Measurements from ENCODE around the gene LYSMD2. TPM values are rescaled to one million over a fixed set of nuclear protein-coding genes. Genes with fewer than 3 reads are reported as not detected.

LYSMD2 gene
- total RNA-seq, 2 experiments from 2014 or later: 17.4 TPM

- peak in 3 of 14 experiments; percentile 15 to 56 (median 55) for DNase-seq
- no peaks in the 10 kb centered on the region for H3K9me3 ChIP-seq (ENCODE audit: control insufficient read depth in 1 of 2, insufficient read depth in 1 of 2, low read length in 2 of 2)
- Mint-ChIP-seq H3K27ac (peak overlapping the region; percentile 93), H3K9me3 (no peaks in the 10 kb centered on the region), H3K4me1 (ENCODE audit: low read depth) (peaks cover 75% of the 10 kb centered on the region), H3K36me3 (ENCODE audit: low read depth) (peaks cover 22% of the 10 kb centered on the region), H3K27me3 (no peaks in the 10 kb centered on the region), H3K4me3 (peak overlapping the region; percentile 92)
- no peaks in the 10 kb centered on the region for H3K36me3 ChIP-seq (ENCODE audit: insufficient read depth, low read length)
- no peaks in the 10 kb centered on the region for H3K27me3 ChIP-seq (ENCODE audit: control insufficient read depth in 1 of 2, insufficient read depth in 2 of 2, low read length in 2 of 2)
- CTCF ChIA-PET: interaction anchor here (0.7 to 4.9 kb wide), 6 partner anchors 8 to 146 kb away, joined by 3 to 34 read pairs (median 10); no protein-coding TSS in a partner anchor
- H3K4me1 ChIP-seq (ENCODE audit: insufficient read depth, low read length): peaks cover 67% of the 10 kb centered on the region
- no peak for TF ChIP-seq CTCF (IDR thresholded peaks at IDR 0.05)
- peak overlapping the region; percentile 39 to 83 for H3K27ac ChIP-seq (ENCODE audit: low read depth in 1 of 2, low read length in 2 of 2)
- peak overlapping the region; percentile 78 for H3K4me3 ChIP-seq (ENCODE audit: low read length)
- intact Hi-C loops (cut with DNase I, micrococcal nuclease): loop anchor here (5.0 kb wide), 2 partner anchors 49 to 91 kb away; partner anchors contain the start of gene TMOD3 (in 1 of the 2)
- POLR2A ChIA-PET: interaction anchor here (0.9 to 4.4 kb wide), 9 partner anchors 13 to 1381 kb away, joined by 3 to 45 read pairs (median 4); partner anchors contain the start of genes GABPB1 and TMOD2
- no peak for ATAC-seq (ENCODE audit: poor library complexity)
These were observed 1.4 kb downstream of the LYSMD2 start for GRCh38 chr15:51736069-51736468.

GRCh38 chr15:51735228-51736010, 2.0 kb downstream of the LYSMD2 start:
- Mint-ChIP-seq H3K36me3 (ENCODE audit: low read depth) (peaks cover 27% of the 10 kb centered on the region), H3K27ac (peak overlapping the region; percentile 93), H3K4me1 (ENCODE audit: low read depth) (peaks cover 82% of the 10 kb centered on the region), H3K4me3 (peak overlapping the region; percentile 92), H3K27me3 (no peaks in the 10 kb centered on the region), H3K9me3 (no peaks in the 10 kb centered on the region)
- ChIA-PET CTCF (interaction anchor here (0.7 to 4.9 kb wide), 6 partner anchors 8 to 147 kb away, joined by 3 to 34 read pairs (median 14); no protein-coding TSS in a partner anchor), POLR2A (interaction anchor here (0.6 to 4.4 kb wide), 3 partner anchors 12 to 29 kb away, joined by 4 to 45 read pairs (median 5); partner anchors contain the start of gene TMOD2)
- intact Hi-C loops (cut with DNase I, micrococcal nuclease): loop anchor here (2.0 to 5.0 kb wide), 4 partner anchors 41 to 92 kb away; partner anchors contain the start of gene TMOD3 (in 1 of the 2)
- peaks cover 74% of the 10 kb centered on the region for H3K4me1 ChIP-seq (ENCODE audit: insufficient read depth, low read length)
- no peaks in the 10 kb centered on the region for H3K27me3 ChIP-seq (ENCODE audit: control insufficient read depth in 1 of 2, insufficient read depth in 2 of 2, low read length in 2 of 2)
- DNase-seq (peak in 9 of 14 experiments; percentile 8 to 75 (median 29)), ATAC-seq (ENCODE audit: poor library complexity) (peak; percentile 22)
- H3K27ac ChIP-seq (ENCODE audit: low read depth in 1 of 2, low read length in 2 of 2): peak overlapping the region; percentile 39 to 83
- TF ChIP-seq CTCF (IDR thresholded peaks at IDR 0.05): no peak
- H3K9me3 ChIP-seq (ENCODE audit: control insufficient read depth in 1 of 2, insufficient read depth in 1 of 2, low read length in 2 of 2): no peaks in the 10 kb centered on the region
- peak overlapping the region; percentile 78 for H3K4me3 ChIP-seq (ENCODE audit: low read length)
- H3K36me3 ChIP-seq (ENCODE audit: insufficient read depth, low read length): no peaks in the 10 kb centered on the region

GRCh38 chr15:51732646-51733045, 4.8 kb downstream of the LYSMD2 start:
- H3K27me3 Mint-ChIP-seq: no peaks in the 10 kb centered on the region
- Histone ChIP-seq H3K27me3 (ENCODE audit: control insufficient read depth in 1 of 2, insufficient read depth in 2 of 2, low read length in 2 of 2) (no peaks in the 10 kb centered on the region), H3K4me1 (ENCODE audit: insufficient read depth, low read length) (peaks cover 69% of the 10 kb centered on the region), H3K27ac (ENCODE audit: low read depth in 1 of 2, low read length in 2 of 2) (peak overlapping the region; percentile 84 to 90), H3K36me3 (ENCODE audit: insufficient read depth, low read length) (no peaks in the 10 kb centered on the region), H3K9me3 (ENCODE audit: control insufficient read depth in 1 of 2, insufficient read depth in 1 of 2, low read length in 2 of 2) (no peaks in the 10 kb centered on the region), H3K4me3 (ENCODE audit: low read length) (no peak overlapping the region)
- peaks cover 74% of the 10 kb centered on the region for H3K4me1 Mint-ChIP-seq (ENCODE audit: low read depth)
- TF ChIP-seq CTCF (IDR thresholded peaks at IDR 0.05): no peak
- H3K36me3 Mint-ChIP-seq (ENCODE audit: low read depth): peaks cover 28% of the 10 kb centered on the region
- H3K27ac Mint-ChIP-seq: peak overlapping the region; percentile 93
- ATAC-seq (ENCODE audit: poor library complexity): no peak
- H3K4me3 Mint-ChIP-seq: peak overlapping the region; percentile 85
- no peak for DNase-seq
- intact Hi-C loops (cut with DNase I, micrococcal nuclease): loop anchor here in 1 of 2 experiments (5.0 kb wide), 1 partner anchor 35 kb away; no protein-coding TSS in a partner anchor
- CTCF ChIA-PET: interaction anchor here (1.4 to 3.5 kb wide), 2 partner anchors 44 to 83 kb away, joined by 9 to 22 read pairs; no protein-coding TSS in a partner anchor
- POLR2A ChIA-PET: interaction anchor here (1.1 to 1.4 kb wide), 4 partner anchors 9 to 110 kb away, joined by 3 to 4 read pairs (median 4); partner anchors contain the start of gene DMXL2
- no peaks in the 10 kb centered on the region for H3K9me3 Mint-ChIP-seq

Data from CD4-positive, alpha-beta T cell (primary cell).